GOT3 (cell line): ENCODE data around the gene DSCAM.

Source experiments
- DNase-seq: peaks from one replicate; lab custom pipeline; 2025; ENCODE audit warnings: mixed read lengths; lab: John Stamatoyannopoulos, UW

DSCAM gene

DNA sequence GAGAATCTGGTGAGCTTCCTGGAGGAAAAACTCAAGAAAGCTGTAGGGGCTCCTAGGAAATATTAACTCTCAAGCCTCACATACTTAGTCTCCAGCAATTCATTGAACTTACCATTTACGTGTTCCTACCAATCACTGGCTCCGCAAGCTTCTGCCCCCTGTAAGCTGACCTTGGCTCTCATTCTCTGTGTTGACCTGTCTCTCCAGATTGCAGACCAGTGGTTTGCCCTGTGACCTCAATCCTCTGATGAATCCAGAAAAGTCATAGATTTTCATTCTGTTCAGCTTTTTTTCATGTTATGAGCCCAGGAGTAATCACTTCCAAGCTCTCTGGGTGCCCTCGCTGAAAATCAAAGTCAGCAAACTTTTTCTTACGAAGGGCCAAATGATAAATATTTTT lies 241.9 kb downstream of the DSCAM start:
- DNase-seq, result no peak

DNA sequence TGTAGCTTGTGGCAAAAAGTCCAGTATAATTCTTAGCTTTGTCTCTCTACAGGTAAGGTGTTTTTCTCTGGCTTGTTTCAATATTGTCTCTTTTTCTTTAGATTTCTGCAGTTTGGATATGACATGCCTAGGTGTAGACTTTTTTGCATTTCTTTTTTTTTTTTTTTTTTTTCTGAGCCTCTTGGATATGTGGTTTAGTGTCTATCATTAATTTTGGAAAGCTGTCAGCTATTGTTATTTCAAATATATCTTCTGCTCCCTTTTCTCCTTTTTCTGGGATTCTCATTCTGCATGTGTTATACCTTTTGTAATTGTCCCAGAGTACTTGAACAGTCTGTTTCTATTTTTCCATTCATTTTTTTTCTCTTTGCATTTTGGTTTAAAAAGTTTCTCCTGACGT lies 243.2 kb downstream of the DSCAM start:
- DNase-seq, result no peak

DNA sequence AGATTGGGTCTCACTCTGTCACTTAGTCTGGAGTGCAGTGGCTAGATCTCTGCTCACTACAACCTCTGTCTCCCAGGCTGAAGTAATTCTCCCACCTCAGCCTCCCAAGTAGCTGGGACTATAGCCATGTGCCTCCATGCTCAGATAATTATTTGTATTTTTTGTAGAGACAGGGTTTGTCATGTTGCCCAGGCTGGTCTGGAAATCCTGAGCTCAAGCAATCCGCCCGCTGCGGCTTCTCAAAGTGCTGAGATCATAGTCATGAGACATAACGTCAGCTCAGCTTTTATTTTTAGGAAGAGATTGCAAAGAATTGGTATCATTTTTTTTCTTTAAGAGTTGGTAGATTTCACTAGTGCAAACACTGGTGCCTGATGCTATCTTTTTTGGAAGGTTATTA lies 244.9 kb downstream of the DSCAM start:
- no peak for DNase-seq

DNA sequence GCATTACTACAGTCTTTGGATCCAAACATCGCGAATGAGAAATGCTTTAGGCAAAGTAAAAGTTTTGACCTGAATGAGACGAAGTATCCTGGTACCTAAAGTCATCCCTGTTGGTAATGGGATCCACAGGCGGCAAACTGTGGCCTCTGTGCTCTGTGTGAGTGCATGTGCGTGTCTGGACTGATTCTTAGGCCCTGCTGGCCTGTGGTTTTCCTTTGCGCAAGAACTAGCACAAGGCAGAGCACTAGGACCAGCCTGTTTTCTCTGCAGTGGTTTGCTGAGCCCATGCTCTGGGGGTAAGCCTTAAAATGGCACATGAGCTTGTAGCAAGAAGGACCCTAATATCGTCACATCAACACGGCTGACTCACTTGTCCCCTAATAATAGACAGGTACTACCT lies 251.2 kb downstream of the DSCAM start:
- no peak for DNase-seq

DNA sequence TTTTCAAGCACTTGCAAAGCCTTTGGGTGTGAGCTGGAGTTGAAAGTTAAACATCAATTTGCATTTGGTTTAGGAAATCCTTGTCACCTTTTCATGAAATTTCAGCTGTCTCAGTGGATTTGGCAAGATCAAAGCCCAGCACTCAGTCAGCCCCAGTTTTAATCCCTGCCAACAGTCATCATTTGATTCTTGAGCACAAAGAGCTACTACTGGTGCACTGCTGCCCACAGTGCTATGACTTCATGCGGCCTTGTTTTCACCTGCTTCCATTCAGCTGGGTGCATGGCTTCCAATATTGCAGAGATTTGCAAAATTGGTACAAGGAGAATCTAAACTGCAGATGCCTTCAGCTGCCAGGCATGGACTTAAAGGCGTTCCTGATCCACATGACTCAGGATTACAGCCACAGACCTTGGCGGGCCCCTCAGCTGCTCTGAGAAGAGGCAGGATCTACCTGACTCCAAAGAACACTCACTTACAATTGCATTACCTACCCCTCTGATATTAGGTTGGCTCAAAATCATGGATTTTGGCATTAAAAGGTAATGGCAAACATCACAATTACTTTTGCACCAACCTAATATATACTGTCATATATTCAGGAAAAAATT lies 259.1 kb downstream of the DSCAM start:
- no peak for DNase-seq

DNA sequence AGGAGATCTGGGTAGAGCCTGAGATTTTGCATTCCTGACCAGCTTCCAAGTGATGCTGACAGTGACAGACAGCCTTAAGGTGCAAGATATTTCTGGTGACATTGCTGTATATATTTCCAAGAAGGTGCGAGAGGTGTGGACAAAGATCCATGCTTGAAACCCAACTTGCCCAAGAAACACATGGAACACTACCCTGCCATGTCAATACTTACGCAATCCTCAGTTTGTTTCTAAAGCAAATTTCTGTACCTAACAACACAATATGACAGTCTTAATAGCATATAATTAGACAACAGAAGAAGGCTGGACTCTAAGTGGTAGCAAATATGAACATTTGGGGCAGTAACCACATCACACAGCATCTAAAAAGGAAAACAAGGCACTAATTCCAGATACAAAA lies 260.4 kb downstream of the DSCAM start:
- no peak for DNase-seq

DNA sequence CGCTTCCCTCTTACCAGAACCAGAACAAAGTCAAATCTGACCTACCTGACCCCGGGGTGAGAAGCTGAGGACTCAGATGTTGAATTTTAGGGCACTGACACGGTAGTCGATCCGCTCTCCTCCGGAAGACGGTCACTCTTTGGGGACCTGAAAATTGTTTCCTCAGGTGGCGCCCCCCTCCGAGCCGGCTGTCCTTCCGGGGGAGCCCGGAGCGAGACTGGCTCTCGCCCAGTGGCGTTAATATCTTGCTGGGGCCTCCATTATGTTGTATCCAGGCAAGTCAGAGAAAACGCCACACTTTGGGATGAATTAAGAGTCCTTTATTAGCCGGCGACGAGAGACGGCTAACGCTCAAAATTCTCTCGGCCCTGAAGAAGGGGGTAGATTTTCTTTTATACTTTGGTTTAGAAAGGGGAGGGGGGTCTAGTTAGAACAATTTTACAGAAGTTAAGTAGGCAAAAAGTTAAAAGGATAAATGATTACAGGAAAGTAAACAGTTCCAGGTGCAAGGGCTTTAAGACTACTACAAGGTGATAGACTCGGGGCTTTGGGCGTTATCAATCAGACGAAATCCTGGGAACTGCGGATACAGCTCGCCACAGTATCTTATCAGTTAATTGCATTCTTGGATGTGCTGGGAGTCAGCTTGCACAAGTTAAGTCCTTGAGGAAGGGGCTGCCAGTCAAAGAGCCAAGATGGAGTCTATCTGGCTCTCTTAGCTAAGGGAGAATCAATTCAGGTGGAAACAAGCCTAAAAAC lies 269.5 kb downstream of the DSCAM start:
- DNase-seq, result no peak

DNA sequence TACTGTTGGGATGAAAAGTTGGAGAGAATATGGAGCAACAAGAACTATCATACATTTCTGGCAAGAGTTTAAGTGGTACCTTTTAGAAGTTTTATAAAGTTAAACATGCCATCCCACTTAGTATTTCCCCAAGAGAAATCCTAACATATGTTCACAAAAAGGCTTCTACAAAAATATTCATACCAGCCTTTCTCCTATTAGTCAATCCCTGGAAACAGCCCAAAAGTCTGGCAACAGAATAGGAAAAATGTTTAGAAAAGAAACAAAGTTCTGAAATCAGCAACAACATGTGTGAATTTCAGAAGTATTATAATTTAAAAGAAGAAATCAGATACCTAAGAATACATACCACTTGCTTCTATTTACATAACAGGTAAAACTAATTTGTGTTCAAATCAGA lies 271.0 kb downstream of the DSCAM start:
- DNase-seq, result no peak

DNA sequence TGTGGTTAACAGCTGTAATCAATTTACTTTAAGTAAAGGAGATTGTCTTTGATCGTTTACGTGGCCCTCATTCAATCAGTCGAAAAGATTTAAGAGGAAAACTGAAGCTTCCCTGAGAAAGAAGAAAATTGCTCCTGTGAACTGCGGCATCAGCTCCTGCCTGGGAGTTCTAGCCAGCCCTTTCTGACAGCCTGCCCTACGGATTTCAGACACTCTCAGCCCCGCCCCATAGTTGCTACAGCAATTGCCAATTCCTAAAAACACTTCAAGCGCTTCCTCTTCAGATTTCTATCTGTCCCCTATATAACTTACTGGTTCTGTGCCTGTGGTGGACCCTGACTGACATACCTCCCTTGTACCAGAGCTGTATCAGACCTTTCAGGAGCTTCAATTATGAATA lies 277.6 kb downstream of the DSCAM start:
- no peak for DNase-seq

DNA sequence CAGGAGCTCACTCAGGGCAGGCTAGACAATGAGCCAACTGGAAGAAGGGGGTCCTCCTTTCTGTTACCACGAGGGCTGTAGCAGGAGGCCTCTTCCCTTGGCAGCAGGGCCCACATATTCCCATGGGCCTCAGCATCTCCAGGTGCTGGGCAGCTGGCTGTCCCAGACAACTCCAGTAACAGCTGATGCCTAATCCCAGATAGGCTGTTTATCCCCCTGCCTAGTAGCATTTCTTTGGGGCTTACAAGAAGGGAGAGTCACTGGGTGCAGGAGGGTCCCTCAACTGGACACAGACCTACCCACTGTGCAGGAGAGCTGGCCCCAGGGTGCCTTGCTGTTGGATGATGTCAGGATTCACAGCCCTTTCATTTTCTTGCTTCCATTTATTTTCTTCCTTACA lies 278.2 kb downstream of the DSCAM start:
- no peak for DNase-seq

DNA sequence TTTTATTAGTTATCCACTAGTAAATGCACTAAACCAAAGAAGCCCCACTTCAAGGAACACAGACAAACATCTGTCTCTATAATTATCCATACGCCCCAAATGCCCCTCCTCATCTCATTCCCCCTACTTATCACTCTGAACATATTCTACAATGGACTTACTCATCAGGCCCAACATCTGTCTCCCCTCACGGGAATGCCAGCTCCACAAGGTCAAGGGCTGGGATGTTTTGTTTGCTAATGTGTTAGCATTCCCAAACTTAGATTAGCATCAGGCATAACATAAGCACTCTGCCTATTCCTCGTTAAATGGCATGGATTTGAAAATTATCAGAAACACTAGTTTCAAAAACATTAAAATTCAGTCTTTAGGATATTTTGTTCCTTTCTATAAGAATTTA lies 279.5 kb downstream of the DSCAM start:
- no peak for DNase-seq

DNA sequence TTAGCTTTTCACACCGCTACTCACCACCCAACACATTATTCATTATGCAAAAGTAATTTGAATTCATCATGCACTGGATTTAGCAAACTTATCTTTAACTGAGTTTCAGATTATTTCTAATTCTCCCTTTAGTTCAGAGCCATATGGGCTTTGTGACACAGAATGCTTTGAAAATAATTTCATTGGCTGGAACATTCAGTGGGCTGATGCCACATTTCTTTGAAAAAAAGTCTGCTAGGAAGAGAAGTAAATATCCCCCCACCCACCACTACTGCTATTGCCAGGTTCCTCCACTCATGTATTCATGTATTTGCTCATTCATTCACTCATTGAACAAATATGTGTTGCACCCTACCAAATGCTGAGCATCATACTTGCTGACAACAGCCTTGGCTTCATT lies 280.5 kb downstream of the DSCAM start:
- DNase-seq, result no peak

DNA sequence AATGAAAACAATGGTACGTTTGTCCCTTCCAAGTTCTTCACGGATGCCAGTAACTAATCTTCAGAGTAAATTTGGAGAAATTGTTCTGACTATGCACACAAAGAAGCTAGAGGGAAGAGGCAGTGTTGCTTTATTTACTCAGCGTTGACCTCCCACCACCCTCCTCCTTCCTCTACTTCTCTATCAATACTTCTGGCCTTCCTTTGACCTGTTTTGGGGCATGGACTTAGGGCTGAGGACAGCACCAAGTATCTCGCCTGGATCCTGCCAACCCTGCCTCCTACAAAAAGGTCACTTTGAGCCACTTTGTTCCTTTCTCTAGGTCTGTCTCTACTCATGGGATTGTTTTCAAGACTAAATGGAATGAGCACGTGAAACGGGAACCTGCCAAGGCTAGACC lies 282.6 kb downstream of the DSCAM start:
- DNase-seq, result no peak

DNA sequence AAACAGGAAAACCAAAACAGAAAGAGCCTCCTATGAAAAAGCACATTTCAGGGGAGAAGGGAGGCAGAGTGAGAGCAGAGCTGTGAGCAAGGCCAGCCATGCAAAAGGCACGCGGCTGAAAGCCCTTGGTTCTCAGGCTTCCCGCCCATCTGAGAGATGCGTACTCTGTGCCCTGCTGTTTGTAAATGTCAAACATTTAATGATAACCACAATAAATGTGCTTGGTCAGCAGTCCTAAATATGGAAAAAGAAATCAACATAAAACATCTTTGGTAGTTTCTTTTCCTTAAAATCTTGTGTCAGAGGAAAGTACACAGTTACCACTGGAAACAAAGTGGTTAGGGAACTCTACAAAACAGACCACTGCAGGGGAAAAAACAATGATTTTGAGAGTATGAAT lies 283.1 kb downstream of the DSCAM start:
- DNase-seq, result no peak

DNA sequence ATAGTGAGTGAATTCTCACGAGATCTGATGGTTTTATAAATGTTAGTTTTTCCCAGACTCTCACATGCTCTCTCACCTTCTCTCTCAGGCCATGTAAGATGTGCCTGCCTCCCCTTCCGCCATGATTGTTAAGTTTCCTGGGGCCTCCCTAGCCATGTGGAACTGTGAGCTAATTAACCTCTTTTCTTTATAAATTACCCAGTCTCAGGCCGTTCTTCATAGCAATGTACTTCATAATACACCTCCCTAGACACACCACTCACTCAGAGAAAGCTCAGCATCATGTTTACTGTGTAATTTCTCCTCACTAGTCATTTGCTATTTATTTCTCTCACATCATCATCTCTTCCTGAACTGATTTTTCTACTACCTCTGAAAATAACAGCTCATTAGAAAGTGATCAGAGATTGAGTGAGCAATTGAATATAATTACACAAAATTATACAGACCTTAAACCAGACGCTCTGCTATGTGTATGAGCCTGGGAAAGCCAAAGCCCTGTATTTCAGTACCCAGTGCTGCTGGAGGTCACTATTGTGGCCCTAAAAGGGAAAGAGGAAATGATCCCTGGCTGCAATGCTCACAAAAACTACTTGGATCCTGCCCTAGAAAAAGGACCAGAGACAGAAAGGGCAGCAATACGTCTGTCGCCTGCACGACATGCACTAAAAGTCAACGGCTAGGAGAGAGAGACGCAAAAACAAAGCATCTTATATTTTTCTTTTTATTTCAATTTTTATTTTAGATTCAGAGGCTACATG lies 284.5 kb downstream of the DSCAM start:
- DNase-seq, result no peak

DNA sequence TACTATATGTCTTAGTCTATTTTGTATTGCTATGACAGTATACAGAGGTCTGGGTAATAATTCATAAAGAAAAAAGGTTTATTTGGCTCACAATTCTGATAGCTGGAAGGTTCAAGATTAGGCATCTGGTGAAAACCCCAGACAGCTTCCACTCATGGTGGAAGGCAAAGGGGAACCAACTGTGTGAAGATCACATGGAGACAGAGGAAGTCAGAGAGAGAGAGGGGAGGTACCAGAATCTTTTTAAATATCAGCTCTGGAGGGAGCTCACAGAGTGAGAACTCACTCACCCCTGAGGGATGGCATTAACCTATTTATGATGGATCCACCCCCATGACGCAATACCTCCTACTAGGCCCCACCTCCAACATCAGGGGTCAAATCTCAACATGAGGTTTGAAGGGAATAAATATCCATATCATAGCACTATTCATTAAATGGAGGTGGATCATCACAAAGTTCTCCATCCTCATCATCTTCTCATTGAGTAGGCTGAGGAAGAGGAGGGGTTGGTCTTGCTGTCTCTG lies 290.5 kb downstream of the DSCAM start:
- DNase-seq, result no peak

DNA sequence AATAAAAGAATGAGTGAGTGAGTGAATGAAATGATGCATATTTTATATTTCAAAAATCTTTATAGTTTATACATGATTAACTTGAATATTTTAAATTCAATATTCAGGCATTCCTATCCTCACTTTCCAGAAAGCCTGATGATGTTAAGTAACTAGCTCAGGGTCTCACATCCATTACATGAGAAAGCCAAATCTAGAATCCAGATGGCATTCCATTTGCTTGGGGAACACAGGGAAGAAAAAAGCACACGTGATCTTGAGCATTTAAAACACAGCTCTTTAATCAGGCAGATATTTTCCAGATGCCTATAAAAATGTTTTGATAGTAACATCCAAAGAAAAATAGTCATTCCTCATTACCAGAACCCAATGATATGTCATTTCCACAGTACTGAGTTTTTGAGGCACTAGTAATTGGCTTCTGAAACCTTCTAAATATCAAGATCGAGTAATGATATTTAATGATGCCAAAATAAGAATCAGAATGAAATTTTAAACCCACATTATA lies 291.9 kb downstream of the DSCAM start:
- DNase-seq, result no peak

DNA sequence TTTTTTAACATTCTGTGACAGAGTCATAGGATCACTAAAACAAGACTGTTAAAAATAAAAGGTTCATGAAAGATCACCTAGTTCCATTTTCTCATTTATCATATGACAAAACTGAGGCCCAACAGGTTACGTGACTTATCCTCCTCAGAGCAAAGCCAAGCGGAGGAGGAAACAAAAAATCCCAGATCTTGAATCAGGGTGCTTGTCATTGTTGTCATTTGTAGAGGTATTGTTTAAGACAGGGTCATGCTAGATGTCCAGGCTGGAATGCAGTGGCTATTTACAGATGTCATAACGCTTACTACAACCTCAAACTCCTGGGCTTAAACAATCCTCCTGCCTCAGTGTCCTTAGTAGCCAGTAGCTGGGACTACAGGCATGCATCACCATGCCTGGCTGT lies 293.2 kb downstream of the DSCAM start:
- DNase-seq, result no peak

DNA sequence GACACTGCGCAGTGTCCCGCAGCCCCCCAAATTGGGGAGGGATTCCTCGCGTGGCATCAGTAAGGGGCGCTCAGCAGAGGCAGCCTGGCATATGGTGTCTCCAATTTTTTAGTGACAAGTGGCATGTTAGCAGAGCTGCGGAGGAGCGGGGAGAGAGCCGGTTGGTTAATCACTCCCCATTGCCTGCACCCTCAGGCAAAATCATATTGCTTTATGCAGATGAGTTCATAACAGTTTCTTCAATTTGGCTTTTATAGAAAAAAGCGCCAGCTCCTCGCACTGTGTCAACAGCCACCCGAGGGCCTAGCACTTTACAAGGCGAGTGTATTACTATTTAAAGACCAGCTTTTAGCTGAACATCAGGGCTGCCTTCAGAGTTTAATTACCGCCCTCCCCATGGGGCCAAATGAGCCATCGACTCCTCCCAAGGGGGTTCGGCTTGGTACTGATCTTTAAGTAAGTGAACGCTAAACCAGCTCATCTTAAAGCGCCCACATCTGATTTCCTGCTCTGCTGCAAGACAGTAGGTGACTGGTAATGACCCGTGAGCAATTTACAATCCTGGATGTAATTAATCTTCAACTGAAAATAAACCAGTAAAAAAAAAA lies 298.9 kb downstream of the DSCAM start:
- no peak for DNase-seq

DNA sequence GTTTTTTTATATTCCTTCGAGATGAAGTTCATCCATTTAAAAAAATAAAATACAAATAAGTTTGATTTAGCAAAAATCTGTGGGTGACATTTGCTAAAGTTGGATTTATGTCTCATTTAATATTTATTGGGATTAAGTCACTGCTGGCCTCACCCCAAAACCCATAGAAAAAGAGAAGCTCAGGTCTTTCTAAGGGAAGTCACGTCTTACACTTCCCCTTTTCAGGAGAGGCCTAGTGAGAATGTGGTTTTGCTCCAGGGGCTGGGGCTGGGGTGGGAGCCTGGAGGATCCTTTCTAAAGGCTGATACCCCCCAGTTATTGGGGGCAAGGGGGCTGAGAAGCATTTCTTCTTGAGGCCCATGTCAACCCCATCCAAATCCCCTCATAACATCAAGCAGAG lies 300.3 kb downstream of the DSCAM start:
- DNase-seq, result no peak

DNA sequence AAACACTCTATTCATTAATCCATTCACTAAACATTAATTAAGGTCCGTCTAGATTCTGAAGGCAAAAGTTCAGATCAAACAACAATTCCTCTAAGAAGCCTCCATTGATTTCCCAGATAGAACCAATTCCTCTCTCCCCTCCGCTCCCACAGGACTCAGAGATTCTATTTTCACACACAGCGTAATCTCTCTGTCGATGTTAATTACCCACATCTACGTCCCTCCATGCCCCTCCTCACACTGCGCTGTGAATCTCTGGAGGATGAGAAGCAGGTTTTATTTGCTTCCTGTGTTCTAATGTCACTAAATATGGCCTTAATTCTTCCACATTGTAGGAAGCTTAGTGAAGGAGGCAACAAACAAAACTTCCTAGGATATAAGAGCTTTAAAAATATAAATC lies 306.7 kb downstream of the DSCAM start:
- no peak for DNase-seq

DNA sequence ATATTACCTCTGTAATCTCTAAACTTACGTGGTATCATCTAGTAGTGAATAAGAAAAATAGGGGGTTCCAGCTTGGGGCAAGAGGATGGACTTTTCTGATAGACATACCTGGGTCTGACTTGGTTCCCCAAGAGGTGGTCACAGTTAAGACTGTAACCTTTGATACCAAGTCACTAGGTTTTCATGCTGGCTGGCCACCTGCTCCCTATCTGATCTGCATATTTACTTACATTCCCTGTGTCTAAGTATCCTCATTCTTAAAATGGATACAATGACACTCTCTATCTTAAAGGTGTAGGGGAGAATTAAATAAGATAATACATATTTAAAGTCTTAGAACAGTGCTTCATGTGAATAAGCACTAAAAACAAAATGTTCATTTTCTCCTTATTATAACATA lies 312.1 kb downstream of the DSCAM start:
- DNase-seq, result no peak
